HEK293 (cell line): ENCODE results near the gene SLC29A3.

ENCODE experiments used
- CTCF ChIA-PET: fragments of 350-600 bp; formaldehyde crosslinking; extraction: SDS; loops from one replicate; lab custom pipeline; 2021; ENCODE audit warnings: antibody characterized with exemption; lab: Yijun Ruan, JAX
- POLR2A ChIA-PET: fragments of 300-600 bp; formaldehyde crosslinking; extraction: SDS; loops from one replicate; lab custom pipeline; 2020; ENCODE audit warnings: antibody characterized with exemption, inconsistent platforms; lab: Yijun Ruan, JAX
- H3K27ac ChIP-seq: fragments of 200-500 bp; sonication (Bioruptor generic); 2 replicates; pipeline ENCODE4 v1.5.1; 2014; ENCODE audit warnings: low read depth, low read length, control low read depth, inconsistent platforms; ENCODE audit errors: extremely low read depth
- H3K36me3 ChIP-seq, 2 experiments: fragments of 200-500 bp in 1 of 2; sonication (Bioruptor generic) in 1 of 2; 1 replicate in 1 of 2; 2 replicates in 1 of 2; pipeline ENCODE4 v1.5.1; 2014 to 2017; ENCODE audit warnings: inconsistent platforms in 2 of 2, low read length in 2 of 2; ENCODE audit not compliant: control insufficient read depth in 2 of 2, insufficient read depth in 1 of 2
- H3K4me1 ChIP-seq: fragments of 200-500 bp; sonication (Bioruptor generic); 2 replicates; pipeline ENCODE4 v1.5.1; 2014; ENCODE audit warnings: mild to moderate bottlenecking, low read length, inconsistent platforms; ENCODE audit not compliant: control insufficient read depth, insufficient read depth
- H3K4me3 ChIP-seq: 2 replicates; pipeline ENCODE4 v1.5.1; 2011; ENCODE audit warnings: low read depth, mild to moderate bottlenecking, control low read depth, low read length, moderate library complexity
- H3K9me3 ChIP-seq: fragments of 200-500 bp; sonication (Bioruptor generic); 2 replicates; pipeline ENCODE4 v1.5.1; 2014; ENCODE audit warnings: low read depth, low read length, inconsistent platforms; ENCODE audit not compliant: control insufficient read depth, insufficient read depth
- EGR2 ChIP-seq: fragments of 450-650 bp; formaldehyde crosslinking; IDR thresholded peaks from 2 replicates; pipeline ENCODE4 v1.5.1; 2016; ENCODE audit warnings: low read depth, missing biosample characterization, missing genetic modification characterization
- IKZF3 ChIP-seq: fragments of 450-650 bp; IDR thresholded peaks from 2 replicates; pipeline ENCODE4 v1.5.0; 2018; ENCODE audit warnings: missing biosample characterization, mild to moderate bottlenecking, missing genetic modification characterization, moderate library complexity
- SCRT1 ChIP-seq: fragments of 450-650 bp; formaldehyde crosslinking; IDR thresholded peaks from 2 replicates; pipeline ENCODE4 v1.5.1; 2016; ENCODE audit warnings: missing biosample characterization, missing genetic modification characterization, borderline replicate concordance
- SCRT2 ChIP-seq: fragments of 450-650 bp; formaldehyde crosslinking; IDR thresholded peaks from 2 replicates; pipeline ENCODE4 v1.5.1; 2016; ENCODE audit warnings: missing biosample characterization, missing genetic modification characterization
- ZBTB20 ChIP-seq: fragments of 450-650 bp; formaldehyde crosslinking; IDR thresholded peaks from 2 replicates; pipeline ENCODE4 v1.5.1; 2016; ENCODE audit warnings: missing biosample characterization, missing genetic modification characterization
- ZFHX2 ChIP-seq: fragments of 450-650 bp; formaldehyde crosslinking; conservative IDR thresholded peaks from 2 replicates; pipeline ENCODE4 v1.5.1; 2016; ENCODE audit warnings: missing biosample characterization, missing genetic modification characterization
- TF ChIP-seq, protein P1 (sequence below): fragments of 450-650 bp; formaldehyde crosslinking; IDR thresholded peaks from 2 replicates; pipeline ENCODE4 v1.5.1; 2016; ENCODE audit warnings: missing biosample characterization, missing genetic modification characterization, borderline replicate concordance
- TF ChIP-seq, protein P2 (sequence below): fragments of 450-650 bp; formaldehyde crosslinking; IDR thresholded peaks from 2 replicates; pipeline ENCODE4 v1.5.1; 2016; ENCODE audit warnings: missing biosample characterization, missing genetic modification characterization
- TF ChIP-seq, protein P3 (sequence below): fragments of 450-650 bp; formaldehyde crosslinking; IDR thresholded peaks from 2 replicates; pipeline ENCODE4 v1.5.1; 2017; ENCODE audit warnings: missing biosample characterization, missing genetic modification characterization
- TF ChIP-seq, protein P4 (sequence below): fragments of 450-650 bp; formaldehyde crosslinking; IDR thresholded peaks from 2 replicates; pipeline ENCODE4 v1.5.1; 2016; ENCODE audit warnings: missing biosample characterization, missing genetic modification characterization
- TF ChIP-seq, protein P5 (sequence below): fragments of 450-650 bp; formaldehyde crosslinking; IDR thresholded peaks from 2 replicates; pipeline ENCODE4 v1.5.1; 2016; ENCODE audit warnings: missing biosample characterization, missing genetic modification characterization

SLC29A3 gene

DNA sequence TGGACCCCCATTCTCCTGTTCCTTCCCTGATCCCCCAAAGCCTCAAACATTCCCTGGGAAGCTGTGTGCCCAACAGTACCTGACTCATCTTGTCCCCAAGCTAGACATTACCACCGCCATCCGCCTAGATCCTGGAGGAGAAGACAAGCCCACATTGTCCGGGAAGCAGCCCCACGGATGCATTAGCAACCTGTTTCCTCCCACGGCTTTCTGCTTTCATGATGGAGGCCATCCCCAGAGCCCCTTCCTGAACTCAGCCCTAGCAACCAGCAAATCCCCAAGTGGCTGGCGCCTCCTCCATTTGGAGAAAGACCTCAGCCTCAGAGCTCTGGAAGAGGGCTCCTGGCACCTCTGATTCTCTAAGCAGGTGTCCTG, 2.3 kb upstream of the SLC29A3 start:
- TF ChIP-seq, protein P1, sequence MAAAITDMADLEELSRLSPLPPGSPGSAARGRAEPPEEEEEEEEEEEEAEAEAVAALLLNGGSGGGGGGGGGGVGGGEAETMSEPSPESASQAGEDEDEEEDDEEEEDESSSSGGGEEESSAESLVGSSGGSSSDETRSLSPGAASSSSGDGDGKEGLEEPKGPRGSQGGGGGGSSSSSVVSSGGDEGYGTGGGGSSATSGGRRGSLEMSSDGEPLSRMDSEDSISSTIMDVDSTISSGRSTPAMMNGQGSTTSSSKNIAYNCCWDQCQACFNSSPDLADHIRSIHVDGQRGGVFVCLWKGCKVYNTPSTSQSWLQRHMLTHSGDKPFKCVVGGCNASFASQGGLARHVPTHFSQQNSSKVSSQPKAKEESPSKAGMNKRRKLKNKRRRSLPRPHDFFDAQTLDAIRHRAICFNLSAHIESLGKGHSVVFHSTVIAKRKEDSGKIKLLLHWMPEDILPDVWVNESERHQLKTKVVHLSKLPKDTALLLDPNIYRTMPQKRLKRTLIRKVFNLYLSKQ (tag by site-specific recombination) = no peak
- TF ChIP-seq, protein P2, sequence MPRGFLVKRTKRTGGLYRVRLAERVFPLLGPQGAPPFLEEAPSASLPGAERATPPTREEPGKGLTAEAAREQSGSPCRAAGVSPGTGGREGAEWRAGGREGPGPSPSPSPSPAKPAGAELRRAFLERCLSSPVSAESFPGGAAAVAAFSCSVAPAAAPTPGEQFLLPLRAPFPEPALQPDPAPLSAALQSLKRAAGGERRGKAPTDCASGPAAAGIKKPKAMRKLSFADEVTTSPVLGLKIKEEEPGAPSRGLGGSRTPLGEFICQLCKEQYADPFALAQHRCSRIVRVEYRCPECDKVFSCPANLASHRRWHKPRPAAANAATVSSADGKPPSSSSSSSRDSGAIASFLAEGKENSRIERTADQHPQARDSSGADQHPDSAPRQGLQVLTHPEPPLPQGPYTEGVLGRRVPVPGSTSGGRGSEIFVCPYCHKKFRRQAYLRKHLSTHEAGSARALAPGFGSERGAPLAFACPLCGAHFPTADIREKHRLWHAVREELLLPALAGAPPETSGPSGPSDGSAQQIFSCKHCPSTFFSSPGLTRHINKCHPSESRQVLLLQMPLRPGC (tag by site-specific recombination) = no peak
- TF ChIP-seq, protein P3, sequence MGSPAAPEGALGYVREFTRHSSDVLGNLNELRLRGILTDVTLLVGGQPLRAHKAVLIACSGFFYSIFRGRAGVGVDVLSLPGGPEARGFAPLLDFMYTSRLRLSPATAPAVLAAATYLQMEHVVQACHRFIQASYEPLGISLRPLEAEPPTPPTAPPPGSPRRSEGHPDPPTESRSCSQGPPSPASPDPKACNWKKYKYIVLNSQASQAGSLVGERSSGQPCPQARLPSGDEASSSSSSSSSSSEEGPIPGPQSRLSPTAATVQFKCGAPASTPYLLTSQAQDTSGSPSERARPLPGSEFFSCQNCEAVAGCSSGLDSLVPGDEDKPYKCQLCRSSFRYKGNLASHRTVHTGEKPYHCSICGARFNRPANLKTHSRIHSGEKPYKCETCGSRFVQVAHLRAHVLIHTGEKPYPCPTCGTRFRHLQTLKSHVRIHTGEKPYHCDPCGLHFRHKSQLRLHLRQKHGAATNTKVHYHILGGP (tag by site-specific recombination) = no peak
- TF ChIP-seq, protein P4, sequence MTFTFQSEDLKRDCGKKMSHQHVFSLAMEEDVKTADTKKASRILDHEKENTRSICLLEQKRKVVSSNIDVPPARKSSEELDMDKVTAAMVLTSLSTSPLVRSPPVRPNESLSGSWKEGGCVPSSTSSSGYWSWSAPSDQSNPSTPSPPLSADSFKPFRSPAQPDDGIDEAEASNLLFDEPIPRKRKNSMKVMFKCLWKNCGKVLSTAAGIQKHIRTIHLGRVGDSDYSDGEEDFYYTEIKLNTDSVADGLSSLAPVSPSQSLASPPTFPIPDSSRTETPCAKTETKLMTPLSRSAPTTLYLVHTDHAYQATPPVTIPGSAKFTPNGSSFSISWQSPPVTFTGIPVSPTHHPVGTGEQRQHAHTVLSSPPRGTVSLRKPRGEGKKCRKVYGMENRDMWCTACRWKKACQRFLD (tag by site-specific recombination) = no peak
- peak; percentile 71 for TF ChIP-seq EGR2
- TF ChIP-seq ZFHX2 (tag by site-specific recombination) = peak; percentile 69; the same call in 1 of the 2 replicates
- TF ChIP-seq ZBTB20 (tag by site-specific recombination) = peak; percentile 72; the same call in 1 of the 2 replicates
- TF ChIP-seq, all 188 proteins: peak for 3
- ChIA-PET POLR2A (interaction anchor here (0.6 to 0.7 kb wide), 2 partner anchors 19 to 1389 kb away, joined by 3 to 4 read pairs; no protein-coding TSS in a partner anchor), CTCF (interaction anchor here (0.7 to 8.7 kb wide), 8 partner anchors 17 to 456 kb away, joined by 3 to 108 read pairs (median 6); partner anchors contain the start of gene VSIR)
- Histone ChIP-seq H3K4me3 (no peak overlapping the region), H3K4me1 (no peaks in the 10 kb centered on the region), H3K27ac (no peak overlapping the region), H3K9me3 (no peaks in the 10 kb centered on the region), H3K36me3 (no peaks in the 10 kb centered on the region)

DNA sequence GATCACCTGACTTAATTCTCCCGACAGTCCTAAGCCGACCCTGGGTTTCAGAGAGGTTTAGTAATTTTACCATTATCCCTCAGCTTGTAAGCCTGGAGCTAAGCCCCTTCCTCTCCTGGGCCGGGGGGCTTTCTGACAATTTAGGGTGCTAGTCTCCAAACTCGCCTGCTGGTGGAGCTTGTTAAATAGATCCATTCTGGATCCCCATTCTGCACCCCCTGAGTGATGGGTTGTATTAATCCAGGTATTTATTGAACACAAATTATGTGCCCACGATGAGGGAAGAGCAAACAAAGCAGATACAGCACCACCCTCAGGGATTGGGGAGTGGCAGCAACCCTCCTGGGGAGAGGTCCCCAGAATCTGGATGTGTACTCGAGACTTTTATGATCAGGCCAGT, 1.3 kb upstream of the SLC29A3 start:
- POLR2A ChIA-PET = no interaction called here
- H3K4me1 ChIP-seq = no peaks in the 10 kb centered on the region
- peaks cover 0 to under 1% of the 10 kb centered on the region in 2 experiments; a peak in 1 of 3 replicates for H3K36me3 ChIP-seq
- no peaks in the 10 kb centered on the region for H3K9me3 ChIP-seq
- no peak overlapping the region for H3K27ac ChIP-seq
- no peak overlapping the region for H3K4me3 ChIP-seq
- TF ChIP-seq, protein P5, sequence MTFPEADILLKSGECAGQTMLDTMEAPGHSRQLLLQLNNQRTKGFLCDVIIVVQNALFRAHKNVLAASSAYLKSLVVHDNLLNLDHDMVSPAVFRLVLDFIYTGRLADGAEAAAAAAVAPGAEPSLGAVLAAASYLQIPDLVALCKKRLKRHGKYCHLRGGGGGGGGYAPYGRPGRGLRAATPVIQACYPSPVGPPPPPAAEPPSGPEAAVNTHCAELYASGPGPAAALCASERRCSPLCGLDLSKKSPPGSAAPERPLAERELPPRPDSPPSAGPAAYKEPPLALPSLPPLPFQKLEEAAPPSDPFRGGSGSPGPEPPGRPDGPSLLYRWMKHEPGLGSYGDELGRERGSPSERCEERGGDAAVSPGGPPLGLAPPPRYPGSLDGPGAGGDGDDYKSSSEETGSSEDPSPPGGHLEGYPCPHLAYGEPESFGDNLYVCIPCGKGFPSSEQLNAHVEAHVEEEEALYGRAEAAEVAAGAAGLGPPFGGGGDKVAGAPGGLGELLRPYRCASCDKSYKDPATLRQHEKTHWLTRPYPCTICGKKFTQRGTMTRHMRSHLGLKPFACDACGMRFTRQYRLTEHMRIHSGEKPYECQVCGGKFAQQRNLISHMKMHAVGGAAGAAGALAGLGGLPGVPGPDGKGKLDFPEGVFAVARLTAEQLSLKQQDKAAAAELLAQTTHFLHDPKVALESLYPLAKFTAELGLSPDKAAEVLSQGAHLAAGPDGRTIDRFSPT (tag by site-specific recombination) = no peak
- peak; percentile 70; the same call in 1 of the 2 replicates for TF ChIP-seq ZBTB20 (tag by site-specific recombination)
- CTCF ChIA-PET = interaction anchor here (0.6 to 8.7 kb wide), 9 partner anchors 12 to 389 kb away, joined by 3 to 108 read pairs (median 4); no protein-coding TSS in a partner anchor

DNA sequence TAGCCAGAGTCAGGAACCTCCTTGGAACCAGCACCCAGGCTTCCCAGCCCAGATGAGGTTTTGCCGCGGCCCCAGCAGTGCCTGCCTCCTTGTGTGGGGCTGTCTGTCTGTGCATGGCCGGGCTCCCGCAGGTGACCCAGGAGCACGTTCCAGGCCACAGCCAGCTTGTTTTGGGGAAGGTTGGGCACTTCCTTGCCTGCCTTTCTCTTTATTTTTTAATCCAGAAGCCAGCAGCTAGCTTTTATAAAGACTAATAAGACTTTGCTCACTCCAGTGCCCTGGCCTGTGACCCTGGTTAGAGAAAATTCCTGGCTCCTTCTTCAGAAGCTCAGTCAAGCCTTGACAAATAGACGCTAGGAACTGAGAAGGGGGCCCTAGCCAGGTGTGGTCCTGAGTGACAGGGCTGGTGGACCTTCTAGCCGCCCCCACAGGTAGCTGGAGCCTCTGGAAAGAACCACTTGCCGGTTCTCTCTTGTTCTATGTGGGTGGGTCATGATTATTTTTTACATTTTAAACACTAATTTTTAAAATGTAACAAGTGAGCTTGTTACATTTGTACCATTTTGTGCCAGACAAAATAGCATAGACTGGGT, 837 bp downstream of the SLC29A3 start:
- ChIA-PET CTCF (interaction anchor here (0.5 to 8.7 kb wide), 35 partner anchors 9 to 674 kb away, joined by 3 to 108 read pairs (median 4); no protein-coding TSS in a partner anchor), POLR2A (interaction anchor here (0.7 to 2.0 kb wide), 5 partner anchors 56 to 532 kb away, joined by 3 to 10 read pairs (median 4); no protein-coding TSS in a partner anchor)
- TF ChIP-seq IKZF3 (no peak), SCRT1 (tag by site-specific recombination) (0 out of 2 replicates have a peak, but pooled peaks have one; percentile 56), SCRT2 (tag by site-specific recombination) (peak; percentile 51)
- H3K27ac ChIP-seq = no peak overlapping the region
- peaks cover 0 to 14% of the 10 kb centered on the region in 2 experiments; a peak in 1 of 3 replicates for H3K36me3 ChIP-seq
- peak overlapping the region; percentile 70 for H3K4me3 ChIP-seq
- no peaks in the 10 kb centered on the region for H3K4me1 ChIP-seq
- H3K9me3 ChIP-seq = no peaks in the 10 kb centered on the region
